HG02885 (cell line): ENCODE measurements around the gene WBP1L.
"Not testable (repeated sequence)": the region's sequence is repeated elsewhere in the genome, so short reads cannot be mapped to it uniquely, and the experiment has no call there.

Source experiments
- ATAC-seq: cut with Tn5 transposase; IDR thresholded peaks from one replicate; pipeline ENCODE4 v1.9.1; 2021; ENCODE audit warnings: mild to moderate bottlenecking; ENCODE audit not compliant: unreplicated experiment, poor library complexity

The WBP1L gene

GRCh38 chr10:102753718-102754117 lies 10.0 kb downstream of the WBP1L start:
- no peak for ATAC-seq

- ATAC-seq = no peak
These were observed 13.6 kb downstream of the WBP1L start for GRCh38 chr10:102757323-102757722.

- ATAC-seq = no peak
These were observed 14.6 kb downstream of the WBP1L start for GRCh38 chr10:102758240-102758932.

GRCh38 chr10:102758933-102759262 lies 15.2 kb downstream of the WBP1L start:
- ATAC-seq = not testable (repeated sequence)

- no peak for ATAC-seq
These were observed 15.9 kb downstream of the WBP1L start for GRCh38 chr10:102759497-102760210.

- ATAC-seq = no peak
These were observed 18.2 kb downstream of the WBP1L start for GRCh38 chr10:102761981-102762380.

- ATAC-seq = no peak
These were observed 18.8 kb downstream of the WBP1L start for GRCh38 chr10:102762401-102763015.

GRCh38 chr10:102763037-102763607 lies 19.4 kb downstream of the WBP1L start:
- no peak for ATAC-seq

GRCh38 chr10:102764470-102765161 lies 20.9 kb downstream of the WBP1L start:
- no peak for ATAC-seq

GRCh38 chr10:102765336-102765735 lies 21.6 kb downstream of the WBP1L start:
- ATAC-seq = no peak

- no peak for ATAC-seq
These were observed 23.8 kb downstream of the WBP1L start for GRCh38 chr10:102767428-102768160.

GRCh38 chr10:102769375-102770107 lies 25.8 kb downstream of the WBP1L start:
- ATAC-seq = no peak

- no peak for ATAC-seq
These were observed 26.3 kb downstream of the WBP1L start for GRCh38 chr10:102770108-102770482.

GRCh38 chr10:102770792-102771191 lies 27.0 kb downstream of the WBP1L start:
- no peak for ATAC-seq

GRCh38 chr10:102773320-102773719 lies 29.6 kb downstream of the WBP1L start:
- no peak for ATAC-seq

- ATAC-seq = no peak
These were observed 30.2 kb downstream of the WBP1L start for GRCh38 chr10:102773986-102774385.

- ATAC-seq = no peak
These were observed 31.6 kb downstream of the WBP1L start for GRCh38 chr10:102775201-102775934.

GRCh38 chr10:102775935-102776669 lies 32.4 kb downstream of the WBP1L start:
- ATAC-seq = no peak
